Measurements from ENCODE around the gene LFNG. TPM values are rescaled to one million over a fixed set of nuclear protein-coding genes. Genes with fewer than 3 reads are reported as not detected.

Gene LFNG
- total RNA-seq, 1 experiment from 2014 or later = 5.6 TPM

DNA sequence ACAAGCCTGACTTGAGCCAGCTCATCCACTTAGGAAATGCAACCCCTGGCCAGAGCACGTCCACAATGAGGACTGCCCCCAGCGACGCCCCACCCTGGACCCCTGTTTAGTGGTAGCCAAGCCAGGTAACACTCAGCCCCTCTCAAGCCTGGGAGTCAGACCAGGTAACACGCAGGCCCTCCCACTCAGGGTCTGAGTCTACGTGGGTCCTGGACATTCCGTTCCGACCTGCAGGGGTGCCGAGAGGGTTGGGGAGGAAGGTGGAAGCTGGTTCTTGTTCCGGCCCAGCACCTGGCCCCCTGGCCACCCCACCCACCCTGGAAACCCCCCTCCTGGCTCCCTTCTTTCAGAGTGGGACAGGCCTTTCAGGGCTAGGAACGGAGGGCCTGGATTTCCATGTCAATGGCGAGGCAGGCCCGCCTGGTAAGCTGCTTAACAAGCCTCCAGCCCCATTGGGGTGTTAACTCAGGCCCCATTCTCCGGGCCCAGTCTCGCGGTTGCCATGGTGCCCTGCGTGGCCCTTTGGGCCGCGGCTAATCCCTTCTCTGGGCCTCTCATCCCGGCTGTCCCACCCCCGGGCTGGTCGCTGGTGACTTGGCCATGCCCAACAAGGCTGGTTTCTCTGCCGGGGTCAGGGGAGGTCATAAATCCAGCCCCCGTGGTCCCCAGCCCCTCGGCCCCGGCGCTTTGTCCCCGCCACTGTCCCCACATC lies 19.7 kb upstream of the LFNG start:
- no peak for DNase-seq (ENCODE audit: low spot score)
- in situ Hi-C loops (cut with HindIII; ENCODE audit: low sequenced_read_pairs) = no loop called here

DNA sequence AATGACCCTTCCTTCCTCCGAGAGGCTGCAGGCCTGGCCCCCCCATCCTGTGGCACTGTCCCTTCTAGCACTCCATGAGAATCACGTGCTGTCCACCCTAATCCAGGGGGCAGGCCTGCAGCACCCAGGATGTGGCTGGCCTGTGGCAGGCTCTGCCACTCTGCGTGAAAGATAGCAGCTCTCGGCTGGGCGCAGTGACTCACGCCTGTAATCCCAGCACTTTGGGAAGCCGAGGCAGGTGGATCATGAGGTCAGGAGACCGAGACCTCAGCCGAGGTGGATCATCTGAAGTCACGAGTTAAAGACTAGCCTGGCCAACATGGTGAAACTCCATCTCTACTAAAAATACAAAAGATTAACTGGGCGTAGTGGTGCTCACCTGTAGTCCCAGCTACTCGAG lies 18.9 kb upstream of the LFNG start:
- DNase-seq (ENCODE audit: low spot score) = no peak
- in situ Hi-C loops (cut with HindIII; ENCODE audit: low sequenced_read_pairs) = no loop called here

DNA sequence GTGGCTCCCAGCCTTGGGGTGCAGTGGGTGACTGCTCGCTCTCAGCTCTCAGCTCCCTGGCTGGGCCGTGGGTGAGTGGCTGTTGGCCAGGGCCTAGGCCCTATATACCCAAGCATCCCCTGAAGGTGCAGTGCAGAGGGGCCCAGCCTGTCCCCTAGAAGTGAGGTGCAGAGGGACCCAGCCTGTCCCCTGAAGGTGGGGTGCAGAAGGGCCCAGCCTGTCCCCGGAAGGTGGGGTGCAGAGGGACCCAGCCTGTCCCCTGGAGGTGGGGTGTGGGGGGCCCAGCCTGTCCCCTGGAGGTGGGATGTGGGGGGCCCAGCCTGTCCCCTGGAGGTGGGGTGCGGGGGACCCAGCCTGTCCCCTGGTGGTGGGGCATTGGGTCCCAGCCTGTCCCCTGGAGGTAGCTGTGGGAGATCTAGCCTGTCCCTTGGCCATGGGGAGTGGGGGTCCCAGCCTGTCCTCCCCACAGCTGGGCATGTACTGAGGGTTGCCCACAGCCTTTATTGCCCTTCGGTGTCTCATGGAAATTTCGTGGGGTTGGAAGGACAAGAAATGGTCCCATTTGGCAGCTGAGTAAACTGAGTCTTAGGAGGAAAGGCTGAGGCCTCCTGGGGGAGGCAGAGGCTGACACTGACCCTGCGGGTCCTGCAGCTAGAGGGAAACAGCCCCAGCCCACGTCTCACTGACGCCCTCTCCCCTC lies 17.5 kb upstream of the LFNG start:
- in situ Hi-C loops (cut with HindIII; ENCODE audit: low sequenced_read_pairs) = no loop called here

DNA sequence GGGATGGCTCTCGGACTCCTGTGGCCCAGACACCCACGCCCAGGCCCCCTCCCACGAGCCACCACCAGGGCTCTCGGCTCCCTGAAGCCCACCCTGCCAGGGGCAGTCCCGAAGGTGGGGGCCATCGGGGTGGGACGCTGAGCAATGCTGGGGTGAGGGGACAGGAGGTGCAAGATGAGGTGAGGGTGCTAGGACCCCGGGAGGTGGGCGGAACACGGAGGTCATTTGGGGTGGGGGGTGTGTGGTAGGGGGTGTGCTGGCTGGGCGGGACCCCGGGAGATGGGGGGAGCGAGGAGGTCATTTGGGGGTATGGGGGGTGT lies 17.0 kb upstream of the LFNG start:
- DNase-seq (ENCODE audit: low spot score) = no peak
- in situ Hi-C loops (cut with HindIII; ENCODE audit: low sequenced_read_pairs) = no loop called here

More for the DNA sequence above, 17.5 kb upstream of the LFNG start:
- DNase-seq (ENCODE audit: low spot score) = no peak

DNA sequence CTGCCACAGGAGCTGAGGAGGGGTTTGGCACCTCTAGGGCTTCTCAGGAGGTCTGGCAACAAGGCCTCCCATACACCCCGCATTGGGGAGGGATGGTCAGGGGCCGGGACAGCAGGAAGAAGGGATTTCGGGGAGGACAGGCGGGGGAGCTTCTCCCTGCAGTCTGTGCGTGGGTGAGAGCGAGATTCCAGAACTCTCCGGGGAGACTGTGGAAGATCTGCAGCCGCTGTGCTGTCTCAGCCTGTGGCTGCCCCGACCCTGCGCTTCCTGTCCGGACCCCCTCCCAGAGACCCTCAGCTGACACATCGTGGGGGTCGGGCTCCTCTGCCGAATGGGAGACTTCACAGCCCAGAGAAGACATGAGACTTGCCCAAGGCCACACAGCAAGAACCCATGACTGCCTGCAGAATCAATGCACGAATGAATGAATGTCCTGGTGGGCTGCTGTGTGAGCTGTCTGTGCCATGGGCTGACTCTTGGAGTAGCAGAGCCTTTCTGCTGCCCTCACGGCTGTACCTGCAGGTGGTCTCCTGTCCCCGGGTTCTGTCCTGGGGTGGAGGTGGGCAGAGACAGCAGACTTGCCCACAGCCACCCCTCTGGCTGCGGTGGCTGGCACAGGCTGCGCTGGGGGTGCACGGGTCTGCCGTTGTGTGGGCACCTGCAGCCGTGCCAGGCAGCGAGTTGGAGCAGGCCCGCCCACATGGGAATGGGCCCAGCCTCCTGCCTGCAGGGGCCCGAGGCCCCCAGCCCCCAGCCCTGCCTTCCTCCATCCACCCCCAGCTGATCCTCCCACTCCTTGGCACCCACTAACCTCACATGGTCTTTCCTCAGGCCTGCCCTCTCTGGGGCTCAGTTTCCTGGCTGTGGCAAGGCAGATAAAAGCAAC lies 16.3 kb upstream of the LFNG start:
- in situ Hi-C loops (cut with HindIII; ENCODE audit: low sequenced_read_pairs) = no loop called here
- DNase-seq (ENCODE audit: low spot score) = no peak

DNA sequence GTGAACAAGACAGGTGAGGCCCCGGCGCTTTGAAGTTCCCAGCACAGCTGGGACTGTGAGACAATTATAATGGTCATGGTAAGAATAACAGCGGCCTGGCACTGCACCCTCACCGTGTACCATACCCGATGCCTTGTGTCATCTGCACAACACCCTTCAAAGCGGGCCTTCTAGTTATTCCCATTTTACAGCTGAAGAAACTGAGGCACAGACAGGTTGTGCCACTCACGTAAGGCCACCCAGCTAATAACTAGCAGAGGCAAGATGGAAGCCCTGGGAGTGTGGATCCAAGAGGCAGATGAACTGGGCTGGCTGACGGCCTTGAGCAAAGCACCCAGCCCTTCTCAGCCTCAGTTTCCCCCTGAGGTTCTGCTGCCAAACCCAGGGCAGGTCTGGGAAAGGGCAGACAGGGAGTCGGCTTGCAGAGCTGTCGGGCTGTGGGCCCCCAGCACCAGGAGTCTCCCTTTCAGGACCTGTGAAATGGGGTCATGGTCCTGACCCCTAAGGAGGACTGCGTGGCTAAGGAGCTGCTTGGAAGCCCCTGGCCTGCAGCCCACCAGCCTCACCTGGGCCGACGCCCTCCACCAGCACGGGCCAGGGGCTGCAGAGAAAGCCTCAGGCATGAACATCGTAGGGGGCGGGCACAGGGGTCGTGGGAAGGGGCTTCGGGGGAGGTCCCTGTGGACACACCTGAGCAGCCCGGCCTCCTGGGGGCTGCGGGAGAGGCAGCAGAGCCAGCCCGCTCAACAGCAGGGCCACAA lies 15.3 kb upstream of the LFNG start:
- DNase-seq (ENCODE audit: low spot score) = no peak
- in situ Hi-C loops (cut with HindIII; ENCODE audit: low sequenced_read_pairs) = no loop called here

DNA sequence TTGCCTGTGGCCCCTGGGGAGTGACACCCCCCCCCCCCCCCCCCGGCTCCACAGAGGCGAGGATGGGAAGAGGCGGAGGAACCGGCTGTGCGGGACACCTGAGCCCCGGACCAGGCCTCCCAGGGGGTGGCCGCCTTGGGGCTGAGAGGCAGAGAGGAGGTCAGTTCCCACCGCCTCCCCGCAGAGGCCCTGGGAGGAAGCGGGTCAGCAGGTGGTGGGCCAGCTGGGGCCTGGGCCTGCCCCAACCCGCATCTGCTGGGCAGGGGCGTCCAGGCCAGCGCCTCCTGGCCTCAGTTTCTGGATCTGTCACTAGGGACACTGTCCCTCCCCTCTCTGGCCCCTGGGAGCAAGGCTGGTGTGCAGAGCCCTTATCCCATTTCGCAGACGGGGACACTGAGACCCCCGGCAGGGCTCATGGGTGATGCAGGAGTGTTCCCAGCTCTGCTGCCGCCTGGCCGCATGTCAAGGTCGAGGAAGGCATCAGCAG lies 14.6 kb upstream of the LFNG start:
- in situ Hi-C loops (cut with HindIII; ENCODE audit: low sequenced_read_pairs) = no loop called here
- DNase-seq (ENCODE audit: low spot score) = no peak

DNA sequence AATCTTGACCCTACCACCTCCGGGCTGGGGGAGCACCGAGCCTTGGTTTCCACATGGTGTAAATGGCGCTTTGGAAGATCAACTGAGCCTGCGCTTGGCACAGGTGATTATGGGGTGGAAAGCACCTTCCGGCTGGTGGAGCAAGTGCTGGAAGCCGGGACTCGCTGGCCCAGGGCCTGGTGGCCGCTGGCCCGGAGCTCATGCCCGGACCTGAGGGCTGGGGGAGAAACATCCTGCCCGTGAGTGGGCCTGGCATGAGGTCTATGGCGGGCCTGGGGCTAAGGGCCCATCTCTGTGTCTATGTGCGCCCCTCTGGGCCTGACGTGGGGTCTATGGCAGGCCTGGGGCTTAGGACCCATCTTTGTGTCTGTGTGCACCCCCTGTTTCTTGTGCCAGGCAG lies 14.2 kb upstream of the LFNG start:
- in situ Hi-C loops (cut with HindIII; ENCODE audit: low sequenced_read_pairs) = no loop called here
- peak; percentile 63 for DNase-seq (ENCODE audit: low spot score)

DNA sequence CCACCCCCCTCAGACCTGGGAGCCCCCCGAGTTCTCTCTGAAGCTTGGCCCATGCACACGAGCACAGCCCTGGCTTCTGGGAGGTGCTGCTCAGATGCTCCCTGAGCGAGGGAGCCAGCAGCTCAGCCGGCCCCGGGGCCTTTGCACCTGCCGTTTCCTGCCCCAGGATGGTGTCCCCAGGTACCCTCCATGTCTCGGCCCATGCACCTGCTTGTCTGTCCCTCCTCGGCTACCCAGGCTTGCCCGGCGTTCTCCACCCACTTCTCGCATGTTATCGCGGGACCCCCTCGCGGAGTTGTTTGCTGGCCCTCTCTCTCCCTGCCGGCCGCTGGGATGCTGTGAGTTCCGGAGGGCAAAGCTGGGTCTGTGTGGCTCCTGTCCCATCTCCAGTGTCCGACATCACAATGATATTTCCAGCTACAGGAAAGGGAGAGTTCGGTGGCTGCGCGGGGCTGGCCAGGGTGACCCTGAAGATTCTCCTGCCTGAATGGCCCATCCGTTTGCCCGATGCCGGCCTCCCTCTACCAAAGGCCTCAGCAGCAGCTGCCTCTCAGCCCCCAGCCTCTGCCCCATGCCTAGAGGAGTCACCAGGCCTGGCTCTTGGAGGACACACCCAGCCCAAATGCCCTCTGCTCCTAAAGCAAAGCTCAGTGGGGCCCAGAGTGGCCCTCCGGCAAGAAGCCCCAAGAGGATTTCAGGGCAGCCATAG lies 12.2 kb upstream of the LFNG start:
- in situ Hi-C loops (cut with HindIII; ENCODE audit: low sequenced_read_pairs) = no loop called here
- no peak for DNase-seq (ENCODE audit: low spot score)

DNA sequence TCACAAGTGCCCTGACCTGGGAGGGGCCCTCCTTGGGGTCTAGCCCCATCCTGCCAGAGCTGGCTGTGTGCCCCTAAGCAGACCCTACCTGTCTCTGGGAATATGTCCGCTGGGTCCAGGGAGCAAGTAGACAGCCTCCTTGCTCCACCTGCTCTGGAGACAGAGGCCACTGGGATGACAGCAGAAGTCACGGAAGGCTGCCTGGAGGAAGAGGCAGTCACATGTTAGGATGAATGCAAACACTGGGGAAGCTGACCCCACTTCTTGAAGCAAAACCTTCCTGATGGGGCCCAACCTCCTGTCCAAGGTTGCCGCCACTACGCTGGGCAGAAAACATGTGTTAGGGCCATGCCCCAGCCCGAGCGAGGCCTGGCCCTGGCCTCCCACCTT lies 11.7 kb upstream of the LFNG start:
- in situ Hi-C loops (cut with HindIII; ENCODE audit: low sequenced_read_pairs) = no loop called here
- no peak for DNase-seq (ENCODE audit: low spot score)

DNA sequence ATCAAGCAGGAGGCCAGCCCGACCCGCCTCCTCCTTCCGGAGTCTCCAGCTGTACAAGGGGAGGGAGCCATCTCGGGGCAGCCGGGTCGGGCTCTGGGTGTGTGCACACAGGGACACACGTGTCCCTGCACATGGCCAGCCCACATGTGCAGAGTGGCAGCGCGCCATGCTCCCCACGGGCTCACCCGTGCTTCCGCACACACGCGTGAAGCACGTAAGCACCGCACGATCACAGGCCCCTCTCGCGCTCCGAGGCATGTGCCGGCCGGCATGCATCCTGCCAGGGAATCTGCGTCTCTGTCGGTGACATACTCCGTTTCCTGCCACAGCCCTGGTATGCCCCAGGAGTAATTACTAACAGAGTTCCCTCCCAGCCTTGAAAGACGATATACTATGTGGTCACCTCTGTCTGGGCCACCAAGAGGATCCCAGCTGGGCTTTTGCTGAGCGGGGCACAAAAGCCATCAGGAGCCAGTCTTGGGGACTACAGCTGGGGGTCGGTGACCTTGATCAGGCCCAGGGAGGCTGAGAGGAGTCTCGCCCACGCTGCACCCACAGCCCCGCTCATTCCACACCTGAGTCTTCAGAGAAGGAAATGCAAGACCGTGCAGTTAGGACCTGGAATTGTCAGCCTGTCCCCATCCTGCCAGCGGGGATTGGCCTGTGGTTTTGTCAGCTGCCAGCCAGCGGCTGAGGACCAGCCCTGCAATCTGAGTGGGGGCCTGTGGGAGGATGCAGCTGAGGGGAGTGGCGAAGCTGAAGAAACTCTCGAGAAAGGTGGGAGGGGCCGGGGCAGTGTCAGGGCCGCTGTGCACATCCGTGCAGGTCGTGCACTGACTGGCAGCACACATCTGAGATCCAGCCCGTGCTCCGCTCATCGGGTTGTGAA lies 11.0 kb upstream of the LFNG start:
- in situ Hi-C loops (cut with HindIII; ENCODE audit: low sequenced_read_pairs) = no loop called here
- no peak for DNase-seq (ENCODE audit: low spot score)

DNA sequence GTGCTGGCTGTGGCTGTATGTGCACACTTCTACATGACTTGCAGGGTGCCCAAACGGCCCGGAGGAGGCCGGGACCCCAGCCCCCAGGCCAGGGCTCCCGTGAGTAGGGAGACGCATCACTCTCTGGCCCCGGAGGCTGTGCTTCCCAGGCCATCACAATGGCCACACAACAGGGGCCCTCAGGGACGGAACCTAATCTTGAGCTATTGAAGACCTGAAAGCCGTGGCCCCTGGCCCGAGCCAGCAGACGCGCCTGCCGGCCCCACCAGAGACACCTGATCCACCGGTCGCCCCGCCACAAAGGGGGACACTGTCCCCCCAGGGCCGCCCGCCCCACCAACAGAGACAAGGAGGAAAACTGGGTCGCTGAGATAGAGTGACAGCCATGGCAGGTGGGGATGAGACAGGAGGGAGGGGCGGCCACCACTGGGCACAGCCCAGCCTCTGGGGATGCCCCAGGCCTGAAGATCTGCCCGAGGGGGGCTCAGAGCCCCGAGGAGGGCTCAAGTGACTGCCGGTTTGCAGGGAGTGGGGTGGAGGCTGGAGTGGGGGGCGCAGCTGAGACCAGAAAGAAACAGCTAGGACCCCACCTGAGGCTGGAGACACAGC lies 10.2 kb upstream of the LFNG start:
- in situ Hi-C loops (cut with HindIII; ENCODE audit: low sequenced_read_pairs) = no loop called here
- DNase-seq (ENCODE audit: low spot score) = no peak

DNA sequence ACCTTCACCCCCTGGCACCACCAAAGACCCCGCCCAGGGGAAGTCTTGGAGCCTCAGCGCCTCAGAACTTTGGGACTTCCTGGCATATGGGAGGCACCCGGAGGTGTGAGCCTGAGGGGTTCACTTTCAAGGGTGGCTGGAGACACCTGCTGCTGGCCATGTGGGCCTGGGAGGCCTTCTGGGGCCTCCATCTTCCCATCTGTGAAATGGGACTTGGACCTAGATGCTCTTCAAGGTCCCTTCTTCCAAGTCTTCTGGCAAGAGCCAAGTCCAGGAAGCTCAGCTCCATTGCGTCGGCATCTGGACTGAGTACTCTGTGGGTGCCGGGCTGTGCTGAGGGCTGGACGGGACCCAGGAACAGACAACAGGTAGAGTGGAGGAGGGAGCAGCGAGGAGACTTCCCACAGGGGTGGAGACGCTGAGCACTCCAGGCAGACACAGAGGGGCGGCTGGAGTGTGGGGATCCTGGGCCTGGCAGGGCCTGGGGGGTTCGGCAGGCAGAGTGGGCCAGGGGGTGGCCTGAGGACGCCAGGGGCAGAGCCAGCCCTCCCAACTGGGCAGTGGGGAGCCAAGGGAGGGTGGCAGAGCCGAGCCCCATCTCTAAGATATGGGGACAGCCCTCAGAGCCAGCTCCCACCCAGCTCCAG lies 9.3 kb upstream of the LFNG start:
- no peak for DNase-seq (ENCODE audit: low spot score)

DNA sequence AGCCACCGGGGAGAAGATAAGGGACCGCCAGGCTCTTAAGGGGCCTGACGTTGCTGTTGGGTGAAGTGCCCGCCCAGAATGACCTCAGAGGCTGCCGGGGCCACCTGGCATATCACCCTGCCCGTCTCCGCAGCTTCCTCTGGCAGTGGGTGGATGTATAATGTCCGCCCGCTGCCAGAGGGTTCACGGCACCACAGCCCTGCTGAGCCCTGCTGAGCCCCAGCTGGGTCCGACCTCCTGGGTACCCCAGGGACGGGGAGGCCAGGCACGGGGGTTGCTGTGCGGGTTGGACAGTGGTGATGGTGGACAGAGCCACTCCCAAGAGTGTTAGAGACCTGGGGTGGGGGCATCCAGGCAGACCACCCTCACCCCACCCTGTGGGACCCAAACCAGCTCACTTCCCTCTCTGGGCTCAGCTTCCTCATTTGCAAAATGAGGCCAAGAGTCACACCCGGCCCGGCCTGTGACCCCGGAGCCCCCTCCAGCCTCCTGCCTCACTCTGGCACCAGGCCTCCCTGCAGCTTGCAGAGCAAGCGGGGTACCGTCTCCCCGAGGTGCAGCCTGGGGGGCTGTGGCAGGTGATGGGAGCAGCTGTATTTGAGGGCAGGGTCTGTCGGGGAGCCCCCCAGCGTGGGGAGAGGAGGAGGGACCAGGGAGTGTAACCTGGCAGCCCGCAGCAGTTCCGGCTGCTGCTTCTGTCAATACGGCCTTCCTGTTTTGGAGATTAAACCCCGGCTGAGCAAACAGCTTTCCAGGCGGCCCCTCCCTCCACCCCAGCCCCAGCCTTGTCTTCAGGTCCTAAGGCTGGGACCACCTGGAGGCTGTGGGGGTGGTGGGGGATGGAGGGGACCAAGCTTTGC lies 8.4 kb upstream of the LFNG start:
- in situ Hi-C loops (cut with HindIII; ENCODE audit: low sequenced_read_pairs) = no loop called here
- no peak for DNase-seq (ENCODE audit: low spot score)

More for the DNA sequence above, 9.3 kb upstream of the LFNG start:
- in situ Hi-C loops (cut with HindIII; ENCODE audit: low sequenced_read_pairs) = no loop called here

DNA sequence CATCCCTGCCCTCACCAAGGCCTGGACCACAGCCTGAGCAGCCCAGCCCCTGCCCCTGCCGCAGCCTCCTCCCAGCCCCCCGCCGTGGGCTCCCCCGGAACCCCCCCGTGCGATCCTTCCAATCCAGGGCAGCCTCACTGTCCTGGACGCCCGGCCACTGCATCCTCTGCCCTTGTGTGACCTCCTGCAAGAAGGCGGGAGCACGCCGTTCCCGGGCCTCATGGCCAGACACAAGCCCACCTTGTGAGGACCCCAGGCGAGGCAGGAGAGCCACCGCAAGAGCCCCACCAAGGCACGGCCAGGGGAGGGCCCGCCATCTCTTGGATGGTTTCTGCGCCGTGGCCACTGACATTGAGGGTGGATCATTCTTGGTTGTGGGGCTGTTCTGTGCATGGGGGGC lies 7.8 kb upstream of the LFNG start:
- in situ Hi-C loops (cut with HindIII; ENCODE audit: low sequenced_read_pairs) = no loop called here
- no peak for DNase-seq (ENCODE audit: low spot score)

DNA sequence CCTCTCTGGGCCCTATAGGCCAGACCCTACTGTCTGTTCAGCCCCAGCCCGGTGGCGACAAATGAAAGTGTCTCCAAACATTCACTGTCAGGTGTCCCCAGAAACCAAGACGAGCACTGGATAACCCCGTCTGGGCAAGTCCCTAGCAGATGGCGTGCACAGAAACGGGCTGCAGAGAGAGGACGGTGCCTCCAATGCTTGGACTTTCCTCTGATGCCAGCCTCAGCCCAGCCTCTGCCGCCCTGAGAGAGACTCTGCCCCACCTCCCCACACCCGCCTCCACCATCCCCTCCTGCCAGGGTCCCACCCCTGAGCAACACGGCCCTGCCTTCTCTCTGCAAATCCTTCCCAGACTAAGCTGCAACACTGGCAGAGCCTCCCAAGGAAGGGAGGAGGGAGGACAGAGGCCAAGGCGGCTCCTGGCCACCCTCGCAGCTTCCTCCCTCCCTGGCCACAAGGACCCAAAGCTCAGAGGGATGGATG lies 7.4 kb upstream of the LFNG start:
- in situ Hi-C loops (cut with HindIII; ENCODE audit: low sequenced_read_pairs) = no loop called here
- DNase-seq (ENCODE audit: low spot score) = peak; percentile 55
